PFSK-1 (cell line): ENCODE results near the gene NCAPD3.

Experiments
- POLR2AphosphoS5 ChIP-seq: IDR thresholded peaks from 2 replicates; pipeline ENCODE4 v1.6.1; 2012; ENCODE audit warnings: low read depth, mild to moderate bottlenecking, control low read depth, low read length, moderate library complexity
- REST ChIP-seq, 2 experiments: IDR thresholded peaks; 2 replicates each; pipeline versions ENCODE4 v1.6.1 to v1.8.0; 2011 to 2012; ENCODE audit warnings: low read depth in 2 of 2, low read length in 2 of 2, control low read depth in 1 of 2, inconsistent platforms in 1 of 2, mild to moderate bottlenecking in 1 of 2, moderate library complexity in 1 of 2; ENCODE audit not compliant: insufficient read depth in 1 of 2
- SIN3A ChIP-seq: IDR thresholded peaks from 2 replicates; pipeline ENCODE4 v1.6.1; 2012; ENCODE audit warnings: mild to moderate bottlenecking, low read length, moderate library complexity, borderline replicate concordance; ENCODE audit not compliant: insufficient read depth

GRCh38 chr11:134226806-134227325 is 3.1 kb upstream of the NCAPD3 start:
- no peak for TF ChIP-seq SIN3A
- TF ChIP-seq POLR2AphosphoS5, result no peak
- no peak for TF ChIP-seq REST (IDR thresholded peaks at IDR 0.05; ENCODE audit: insufficient read depth in 1 of 2, low read depth in 2 of 2, low read length in 2 of 2)
